IPS-18a (cell line): ENCODE results near the gene BSN.

Experiments used
- H3K27ac ChIP-seq: one replicate; pipeline ENCODE4 v1.5.1; 2013; ENCODE audit warnings: low read length
- H3K27me3 ChIP-seq: one replicate; pipeline ENCODE4 v1.6.1; 2013; ENCODE audit warnings: mild to moderate bottlenecking, low read length; ENCODE audit not compliant: control insufficient read depth, insufficient read depth
- H3K36me3 ChIP-seq: one replicate; pipeline ENCODE4 v1.6.1; 2013; ENCODE audit warnings: low read depth, low read length; ENCODE audit not compliant: control insufficient read depth
- H3K4me1 ChIP-seq: one replicate; pipeline ENCODE4 v1.6.1; 2013; ENCODE audit warnings: low read depth, low read length; ENCODE audit not compliant: control insufficient read depth
- H3K4me3 ChIP-seq: one replicate; pipeline ENCODE4 v1.5.1; 2013; ENCODE audit warnings: low read length
- H3K9ac ChIP-seq: one replicate; pipeline ENCODE4 v1.6.1; 2013; ENCODE audit warnings: mild to moderate bottlenecking, low read length, moderate library complexity
- H3K9me3 ChIP-seq: one replicate; pipeline ENCODE4 v1.6.1; 2013; ENCODE audit warnings: low read depth, low read length; ENCODE audit not compliant: control insufficient read depth

BSN gene

GRCh38 chr3:49638445-49638844 lies 84.2 kb downstream of the BSN start:
- H3K4me3 ChIP-seq: no peak overlapping the region
- no peak overlapping the region for H3K27ac ChIP-seq
- no peaks in the 10 kb centered on the region for H3K27me3 ChIP-seq
- no peaks in the 10 kb centered on the region for H3K36me3 ChIP-seq
- H3K4me1 ChIP-seq: no peaks in the 10 kb centered on the region
- H3K9me3 ChIP-seq: no peaks in the 10 kb centered on the region
- no peak overlapping the region for H3K9ac ChIP-seq

- H3K27me3 ChIP-seq: no peaks in the 10 kb centered on the region
- H3K4me3 ChIP-seq: no peak overlapping the region
- no peaks in the 10 kb centered on the region for H3K9me3 ChIP-seq
- H3K4me1 ChIP-seq: no peaks in the 10 kb centered on the region
- no peak overlapping the region for H3K9ac ChIP-seq
- H3K27ac ChIP-seq: no peak overlapping the region
- no peaks in the 10 kb centered on the region for H3K36me3 ChIP-seq
Observed at GRCh38 chr3:49639551-49639950, 85.3 kb downstream of the BSN start.

- H3K4me1 ChIP-seq: no peaks in the 10 kb centered on the region
- H3K27me3 ChIP-seq: no peaks in the 10 kb centered on the region
- H3K9ac ChIP-seq: no peak overlapping the region
- no peak overlapping the region for H3K4me3 ChIP-seq
- no peaks in the 10 kb centered on the region for H3K36me3 ChIP-seq
- H3K9me3 ChIP-seq: no peaks in the 10 kb centered on the region
- no peak overlapping the region for H3K27ac ChIP-seq
Observed at GRCh38 chr3:49641292-49641691, 87.0 kb downstream of the BSN start.

- H3K9ac ChIP-seq: no peak overlapping the region
- no peaks in the 10 kb centered on the region for H3K9me3 ChIP-seq
- H3K36me3 ChIP-seq: no peaks in the 10 kb centered on the region
- no peak overlapping the region for H3K4me3 ChIP-seq
- H3K27ac ChIP-seq: no peak overlapping the region
- H3K27me3 ChIP-seq: no peaks in the 10 kb centered on the region
- no peaks in the 10 kb centered on the region for H3K4me1 ChIP-seq
Observed at GRCh38 chr3:49641921-49642707, 87.8 kb downstream of the BSN start.

- Histone ChIP-seq H3K27ac (no peak overlapping the region), H3K4me1 (no peaks in the 10 kb centered on the region), H3K4me3 (no peak overlapping the region), H3K9ac (no peak overlapping the region), H3K9me3 (no peaks in the 10 kb centered on the region), H3K27me3 (no peaks in the 10 kb centered on the region), H3K36me3 (no peaks in the 10 kb centered on the region)
Observed at GRCh38 chr3:49642708-49643145, 88.5 kb downstream of the BSN start.

GRCh38 chr3:49644684-49645083 lies 90.4 kb downstream of the BSN start:
- no peaks in the 10 kb centered on the region for H3K36me3 ChIP-seq
- H3K9me3 ChIP-seq: no peaks in the 10 kb centered on the region
- no peak overlapping the region for H3K4me3 ChIP-seq
- H3K27me3 ChIP-seq: no peaks in the 10 kb centered on the region
- H3K27ac ChIP-seq: no peak overlapping the region
- no peak overlapping the region for H3K9ac ChIP-seq
- no peaks in the 10 kb centered on the region for H3K4me1 ChIP-seq

- H3K36me3 ChIP-seq: no peaks in the 10 kb centered on the region
- no peaks in the 10 kb centered on the region for H3K9me3 ChIP-seq
Observed at GRCh38 chr3:49646236-49646635, 92.0 kb downstream of the BSN start.

GRCh38 chr3:49647741-49648140 lies 93.5 kb downstream of the BSN start:
- Histone ChIP-seq H3K4me3 (no peak overlapping the region), H3K9me3 (no peaks in the 10 kb centered on the region), H3K27me3 (no peaks in the 10 kb centered on the region), H3K4me1 (no peaks in the 10 kb centered on the region), H3K27ac (no peak overlapping the region), H3K9ac (no peak overlapping the region), H3K36me3 (no peaks in the 10 kb centered on the region)

More at GRCh38 chr3:49646236-49646635, 92.0 kb downstream of the BSN start:
- no peak overlapping the region for H3K9ac ChIP-seq
- no peaks in the 10 kb centered on the region for H3K27me3 ChIP-seq
- no peak overlapping the region for H3K27ac ChIP-seq
- H3K4me3 ChIP-seq: no peak overlapping the region
- H3K4me1 ChIP-seq: no peaks in the 10 kb centered on the region

GRCh38 chr3:49648354-49649019 lies 94.2 kb downstream of the BSN start:
- Histone ChIP-seq H3K4me1 (no peaks in the 10 kb centered on the region), H3K9ac (no peak overlapping the region), H3K4me3 (no peak overlapping the region), H3K9me3 (no peaks in the 10 kb centered on the region), H3K27ac (no peak overlapping the region), H3K27me3 (no peaks in the 10 kb centered on the region), H3K36me3 (no peaks in the 10 kb centered on the region)

GRCh38 chr3:49649576-49649975 lies 95.3 kb downstream of the BSN start:
- Histone ChIP-seq H3K27ac (no peak overlapping the region), H3K4me1 (no peaks in the 10 kb centered on the region), H3K9ac (no peak overlapping the region), H3K4me3 (no peak overlapping the region), H3K9me3 (no peaks in the 10 kb centered on the region), H3K36me3 (no peaks in the 10 kb centered on the region), H3K27me3 (no peaks in the 10 kb centered on the region)

GRCh38 chr3:49650177-49650576 lies 95.9 kb downstream of the BSN start:
- no peak overlapping the region for H3K27ac ChIP-seq
- no peaks in the 10 kb centered on the region for H3K9me3 ChIP-seq
- no peak overlapping the region for H3K4me3 ChIP-seq
- no peaks in the 10 kb centered on the region for H3K4me1 ChIP-seq
- no peak overlapping the region for H3K9ac ChIP-seq
- H3K27me3 ChIP-seq: no peaks in the 10 kb centered on the region
- no peaks in the 10 kb centered on the region for H3K36me3 ChIP-seq

GRCh38 chr3:49650637-49651036 lies 96.4 kb downstream of the BSN start:
- no peaks in the 10 kb centered on the region for H3K4me1 ChIP-seq
- H3K27me3 ChIP-seq: no peaks in the 10 kb centered on the region
- H3K27ac ChIP-seq: no peak overlapping the region
- H3K9ac ChIP-seq: no peak overlapping the region
- H3K9me3 ChIP-seq: no peaks in the 10 kb centered on the region
- H3K36me3 ChIP-seq: no peaks in the 10 kb centered on the region
- no peak overlapping the region for H3K4me3 ChIP-seq
